Thymus (tissue), 11 donors: ENCODE measurements around the gene C2orf81. TPM values are rescaled to one million over a fixed set of nuclear protein-coding genes. Genes with fewer than 3 reads are reported as not detected.
"Not testable (repeated sequence)": the region's sequence is repeated elsewhere in the genome, so short reads cannot be mapped to it uniquely, and the experiment has no call there.

Source experiments
- DNase-seq, 9 donors: peaks; one replicate each; pipeline ENCODE4 v3.0.0-alpha.2; 2013; ENCODE audit warnings: low spot score in 9 of 9, low read depth in 6 of 9, missing footprints in 1 of 9
- H3K27ac ChIP-seq, 2 donors: one replicate each; pipeline ENCODE4 v1.5.1; 2013; ENCODE audit warnings: control low read depth in 1 of 2, low read depth in 1 of 2, low read length in 1 of 2, mild to moderate bottlenecking in 1 of 2, moderate library complexity in 1 of 2
- H3K27me3 ChIP-seq, 2 donors: one replicate each; pipeline ENCODE4 v1.5.1; 2013; ENCODE audit warnings: low read length in 1 of 2; ENCODE audit not compliant: control insufficient read depth in 2 of 2, insufficient read depth in 1 of 2
- H3K36me3 ChIP-seq, 2 donors: one replicate each; pipeline ENCODE4 v1.5.1; 2013; ENCODE audit warnings: low read length in 1 of 2, mild to moderate bottlenecking in 1 of 2, moderate library complexity in 1 of 2; ENCODE audit not compliant: control insufficient read depth in 2 of 2, insufficient read depth in 2 of 2
- H3K4me1 ChIP-seq, 2 donors: one replicate each; pipeline ENCODE4 v1.5.1; 2013; ENCODE audit warnings: low read length in 2 of 2; ENCODE audit not compliant: control insufficient read depth in 2 of 2, insufficient read depth in 2 of 2
- H3K4me3 ChIP-seq, 2 donors: one replicate each; pipeline ENCODE4 v1.5.1; 2013; ENCODE audit warnings: low read length in 2 of 2, control low read depth in 1 of 2, mild to moderate bottlenecking in 1 of 2
- H3K9me3 ChIP-seq, 2 donors: one replicate each; pipeline ENCODE4 v1.5.1; 2013; ENCODE audit warnings: low read length in 1 of 2, mild to moderate bottlenecking in 1 of 2; ENCODE audit not compliant: control insufficient read depth in 2 of 2, insufficient read depth in 1 of 2
- WGBS: extraction: QIAGEN DNeasy Blood & Tissue Kit; methylation state at CpG from one replicate; pipeline ENCODE4 v1.1.7; 2013; 5-methylcytosine and 5-hydroxymethylcytosine counted together
- polyA plus RNA-seq: library from polyadenylated mRNA; stranded (reverse); fragments of 200-250 nt; gene quantifications from one replicate; pipeline ENCODE4 v1.2.3, GENCODE V29; 2013
- total RNA-seq: library from RNA; stranded (reverse); fragments of 120-200 nt; gene quantifications from one replicate; pipeline ENCODE4 v1.2.4, GENCODE V29; 2013
- donor health status: healthy.

Gene C2orf81
- total and polyA plus RNA-seq, 2 donors, result 0.66 to 5.3 TPM

- peaks cover 4 to 7% of the 10 kb centered on the region in 2 donors for H3K4me1 ChIP-seq
- WGBS, result 96% methylated on average over 14 of the region's 14 CpGs
- peaks cover 16 to 24% of the 10 kb centered on the region in 2 donors for H3K36me3 ChIP-seq
- H3K4me3 ChIP-seq, result no peak overlapping the region
- no peaks in the 10 kb centered on the region for H3K9me3 ChIP-seq
- no peak for DNase-seq
- no peak overlapping the region for H3K27ac ChIP-seq
- no peaks in the 10 kb centered on the region for H3K27me3 ChIP-seq
Measured at GRCh38 chr2:74426181-74426758, 4.9 kb upstream of the C2orf81 start.

DNA sequence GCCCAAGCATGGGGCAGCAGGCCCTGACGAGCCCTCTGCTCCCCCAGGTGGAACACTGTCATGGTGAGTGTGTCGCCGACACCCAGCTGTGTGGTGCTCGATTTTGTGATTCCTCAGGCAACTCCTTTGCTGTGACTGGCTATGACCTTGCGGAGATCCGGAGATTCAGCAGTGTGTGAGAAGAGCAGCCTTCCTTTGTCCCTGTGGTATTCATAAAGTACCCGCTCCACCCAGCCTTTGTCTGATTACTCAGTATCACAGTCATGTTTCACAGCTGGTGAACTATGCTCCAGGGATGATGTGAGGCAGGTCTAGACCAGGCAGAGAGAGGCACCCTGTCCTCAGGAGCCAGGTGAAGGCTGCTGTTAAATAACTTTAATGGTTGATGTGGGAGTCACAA lies 4.1 kb upstream of the C2orf81 start:
- H3K36me3 ChIP-seq, result peaks cover 16 to 24% of the 10 kb centered on the region in 2 donors
- no peak overlapping the region for H3K4me3 ChIP-seq
- no peak overlapping the region for H3K27ac ChIP-seq
- 98% methylated on average over 7 of the region's 7 CpGs for WGBS
- peaks cover 6 to 15% of the 10 kb centered on the region in 2 donors for H3K4me1 ChIP-seq
- H3K9me3 ChIP-seq, result no peaks in the 10 kb centered on the region
- peaks cover 0 to 3% of the 10 kb centered on the region in 2 donors for H3K27me3 ChIP-seq
- no peak for DNase-seq

- Histone ChIP-seq H3K9me3 (no peaks in the 10 kb centered on the region), H3K27me3 (peaks cover 0 to 5% of the 10 kb centered on the region in 2 donors), H3K27ac (no peak overlapping the region), H3K36me3 (peaks cover 16 to 24% of the 10 kb centered on the region in 2 donors), H3K4me3 (no peak overlapping the region), H3K4me1 (peaks cover 6 to 18% of the 10 kb centered on the region in 2 donors)
- DNase-seq, result no peak
- WGBS, result 98% methylated on average over 5 of the region's 5 CpGs
Measured at GRCh38 chr2:74424995-74425406, 3.6 kb upstream of the C2orf81 start.

- no peaks in the 10 kb centered on the region for H3K9me3 ChIP-seq
- H3K27me3 ChIP-seq, result peaks cover 0 to 5% of the 10 kb centered on the region in 2 donors
- peaks cover 16 to 21% of the 10 kb centered on the region in 2 donors for H3K36me3 ChIP-seq
- H3K4me3 ChIP-seq, result no peak overlapping the region
- WGBS, result 97% methylated on average over 5 of the region's 5 CpGs
- DNase-seq, result no peak
- no peak overlapping the region for H3K27ac ChIP-seq
- H3K4me1 ChIP-seq, result peaks cover 6 to 18% of the 10 kb centered on the region in 2 donors
Measured at GRCh38 chr2:74424139-74424992, 2.9 kb upstream of the C2orf81 start.

DNA sequence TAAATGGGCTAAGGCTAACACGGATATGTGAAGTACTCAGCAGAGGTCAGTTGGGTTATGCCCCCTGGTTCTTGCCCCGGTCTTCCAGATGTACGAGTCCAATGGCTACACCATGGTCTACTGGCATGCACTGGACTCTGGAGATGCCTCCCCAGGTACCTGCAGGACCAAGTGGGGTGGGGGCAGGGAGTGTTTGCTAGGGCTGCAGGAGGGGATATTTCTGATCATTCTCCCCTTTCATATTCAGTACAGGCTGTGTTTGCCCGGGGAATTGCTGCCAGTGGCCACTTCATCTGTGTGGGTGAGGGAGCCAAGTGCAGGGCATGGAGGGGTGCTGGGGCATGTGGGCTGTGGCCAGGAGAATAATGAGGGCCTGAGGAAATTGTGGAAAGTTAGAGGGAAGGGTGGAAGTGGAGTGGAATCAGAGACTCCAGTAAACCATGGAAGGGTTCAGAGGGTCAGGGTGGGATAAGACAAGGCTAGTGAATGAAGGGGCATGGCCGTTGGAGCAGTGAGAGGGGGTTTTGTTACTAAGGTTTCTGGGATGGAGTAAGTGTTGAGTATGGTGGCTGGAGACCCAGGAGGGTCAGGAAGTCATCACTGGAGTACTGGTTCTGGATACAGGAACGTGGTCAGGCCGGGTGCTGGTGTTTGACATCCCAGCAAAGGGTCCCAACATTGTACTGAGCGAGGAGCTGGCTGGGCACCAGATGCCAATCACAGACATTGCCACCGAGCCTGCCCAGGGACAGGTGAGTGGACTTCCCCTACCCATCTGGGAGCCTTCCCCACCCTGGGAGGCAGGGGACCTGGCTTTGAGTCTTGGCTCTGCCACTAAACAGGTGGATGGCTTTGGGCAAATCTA lies 2.0 kb upstream of the C2orf81 start:
- H3K27me3 ChIP-seq, result peaks cover 0 to 5% of the 10 kb centered on the region in 2 donors
- H3K4me1 ChIP-seq, result peaks cover 6 to 18% of the 10 kb centered on the region in 2 donors
- H3K4me3 ChIP-seq, result no peak overlapping the region
- WGBS, result 96% methylated on average over 9 of the region's 9 CpGs
- no peaks in the 10 kb centered on the region for H3K9me3 ChIP-seq
- peaks cover 16 to 21% of the 10 kb centered on the region in 2 donors for H3K36me3 ChIP-seq
- H3K27ac ChIP-seq, result no peak overlapping the region
- no peak for DNase-seq

GRCh38 chr2:74420443-74421103 lies 846 bp downstream of the C2orf81 start:
- 89% methylated on average over 19 of the region's 19 CpGs for WGBS
- peaks cover 0 to 28% of the 10 kb centered on the region in 2 donors for H3K27me3 ChIP-seq
- H3K4me3 ChIP-seq, result peak overlapping the region in 1 of 2 donors; percentile 70
- peak overlapping the region; percentile 55 to 76 for H3K27ac ChIP-seq
- not testable (repeated sequence) for H3K9me3 ChIP-seq, DNase-seq
- peaks cover 6 to 35% of the 10 kb centered on the region in 2 donors for H3K4me1 ChIP-seq
- H3K36me3 ChIP-seq, result peaks cover 6 to 12% of the 10 kb centered on the region in 2 donors

DNA sequence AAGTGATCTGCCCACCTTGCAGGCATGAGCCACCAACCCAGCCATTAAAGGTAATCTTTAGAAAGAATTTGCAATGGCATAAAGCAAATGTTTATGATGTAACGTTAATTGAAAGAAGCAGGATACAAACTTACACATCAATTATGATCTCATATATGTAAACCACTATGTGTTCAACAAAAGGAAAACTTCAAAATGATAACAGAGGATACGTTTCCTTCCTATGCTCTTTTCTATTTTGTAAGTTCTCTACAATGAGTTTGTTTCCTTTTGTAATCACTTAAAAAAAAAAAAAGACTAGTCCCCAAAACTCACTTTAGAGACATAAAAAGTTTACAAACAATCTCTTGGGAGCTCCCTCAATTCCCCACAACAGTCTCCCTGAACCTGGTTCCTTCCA lies 1.4 kb downstream of the C2orf81 start:
- peaks cover 6 to 40% of the 10 kb centered on the region in 2 donors for H3K4me1 ChIP-seq
- H3K9me3 ChIP-seq, result peaks cover 0 to 6% of the 10 kb centered on the region in 2 donors
- peak overlapping the region; percentile 55 to 76 for H3K27ac ChIP-seq
- no peak overlapping the region for H3K4me3 ChIP-seq
- DNase-seq, result peak in 1 of 9 donors; percentile 41
- 64% methylated on average over 2 of the region's 2 CpGs for WGBS
- peaks cover 0 to 34% of the 10 kb centered on the region in 2 donors for H3K27me3 ChIP-seq
- peaks cover 3 to 7% of the 10 kb centered on the region in 2 donors for H3K36me3 ChIP-seq

DNA sequence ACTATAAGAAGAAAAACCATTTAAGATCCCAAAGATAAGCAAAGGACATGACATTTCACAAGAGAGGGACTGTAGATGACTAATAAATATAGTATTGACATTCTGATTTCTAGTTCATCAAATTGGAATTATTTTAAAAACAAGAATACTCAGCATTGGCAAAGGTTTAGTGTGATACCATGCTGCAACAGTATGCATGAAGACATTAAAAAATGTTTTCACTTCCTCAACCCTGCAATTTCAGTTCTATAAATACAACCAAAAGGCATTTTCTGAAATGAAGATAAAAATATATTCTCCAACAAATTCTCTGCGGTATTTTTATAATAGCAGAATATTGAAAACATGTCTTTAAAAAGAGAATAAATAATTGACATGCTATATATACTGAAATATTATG lies 2.1 kb downstream of the C2orf81 start:
- Histone ChIP-seq H3K4me3 (no peak overlapping the region), H3K36me3 (peaks cover 0 to 2% of the 10 kb centered on the region in 2 donors), H3K27me3 (peaks cover 6 to 40% of the 10 kb centered on the region in 2 donors), H3K9me3 (peaks cover 0 to 7% of the 10 kb centered on the region in 2 donors), H3K4me1 (peaks cover 6 to 47% of the 10 kb centered on the region in 2 donors), H3K27ac (no peak overlapping the region)
- 91% methylated on average over 1 of the region's 1 CpG for WGBS
- no peak for DNase-seq
